Measurements from ENCODE around the gene FBXO42. TPM values are rescaled to one million over a fixed set of nuclear protein-coding genes. Genes with fewer than 3 reads are reported as not detected.

FBXO42 gene
- total RNA-seq, 3 donors from 2014 or later = 20.3 to 28.5 (median 26.7) TPM

GRCh38 chr1:16296643-16297042, 55.6 kb downstream of the FBXO42 start:
- H3K27me3 ChIP-seq = no peaks in the 10 kb centered on the region
- H3K4me3 ChIP-seq = no peak overlapping the region
- no peaks in the 10 kb centered on the region for H3K36me3 ChIP-seq
- no peak for TF ChIP-seq CTCF (IDR thresholded peaks at IDR 0.05)
- no peak for TF ChIP-seq POLR2AphosphoS5 (IDR thresholded peaks at IDR 0.05)
- TF ChIP-seq POLR2A (IDR thresholded peaks at IDR 0.05) = no peak
- no peaks in the 10 kb centered on the region for H3K4me1 ChIP-seq
- no peak for DNase-seq (ENCODE audit: low spot score in 2 of 2)
- no peaks in the 10 kb centered on the region for H3K9me3 ChIP-seq
- no peak overlapping the region for H3K27ac ChIP-seq
- intact Hi-C loops (cut with DNase I; ENCODE audit: low total_unique reads) = no loop called here

GRCh38 chr1:16294219-16295212, 57.8 kb downstream of the FBXO42 start:
- no peak overlapping the region for H3K27ac ChIP-seq
- no peak overlapping the region for H3K4me3 ChIP-seq
- H3K4me1 ChIP-seq = no peaks in the 10 kb centered on the region
- H3K27me3 ChIP-seq = no peaks in the 10 kb centered on the region
- TF ChIP-seq CTCF (IDR thresholded peaks at IDR 0.05) = no peak
- no peak for TF ChIP-seq POLR2AphosphoS5 (IDR thresholded peaks at IDR 0.05)
- no peak for TF ChIP-seq POLR2A (IDR thresholded peaks at IDR 0.05)
- DNase-seq (ENCODE audit: low spot score in 2 of 2) = no peak
- intact Hi-C loops (cut with DNase I; ENCODE audit: low total_unique reads) = no loop called here
- peaks cover 6% of the 10 kb centered on the region for H3K36me3 ChIP-seq
- no peaks in the 10 kb centered on the region for H3K9me3 ChIP-seq

- Histone ChIP-seq H3K27ac (peak overlapping the region in 1 of 2 donors; percentile 23), H3K27me3 (no peaks in the 10 kb centered on the region), H3K36me3 (peaks cover 6% of the 10 kb centered on the region), H3K4me1 (no peaks in the 10 kb centered on the region), H3K4me3 (no peak overlapping the region), H3K9me3 (no peaks in the 10 kb centered on the region)
- DNase-seq (ENCODE audit: low spot score in 2 of 2) = no peak
- TF ChIP-seq CTCF (IDR thresholded peaks at IDR 0.05) (no peak), POLR2AphosphoS5 (IDR thresholded peaks at IDR 0.05) (no peak), POLR2A (IDR thresholded peaks at IDR 0.05) (no peak)
- intact Hi-C loops (cut with DNase I; ENCODE audit: low total_unique reads) = no loop called here
Measured at GRCh38 chr1:16293538-16293937, 58.7 kb downstream of the FBXO42 start.

- no peak for TF ChIP-seq POLR2AphosphoS5 (IDR thresholded peaks at IDR 0.05)
- no peak for TF ChIP-seq CTCF (IDR thresholded peaks at IDR 0.05)
- no peak for TF ChIP-seq POLR2A (IDR thresholded peaks at IDR 0.05)
- intact Hi-C loops (cut with DNase I; ENCODE audit: low total_unique reads) = no loop called here
- H3K27me3 ChIP-seq = no peaks in the 10 kb centered on the region
- H3K27ac ChIP-seq = no peak overlapping the region
- DNase-seq (ENCODE audit: low spot score in 2 of 2) = no peak
- no peaks in the 10 kb centered on the region for H3K4me1 ChIP-seq
- peaks cover 6% of the 10 kb centered on the region for H3K36me3 ChIP-seq
- H3K9me3 ChIP-seq = no peaks in the 10 kb centered on the region
- H3K4me3 ChIP-seq = no peak overlapping the region
Measured at GRCh38 chr1:16292739-16293138, 59.5 kb downstream of the FBXO42 start.

- Histone ChIP-seq H3K36me3 (peaks cover 6% of the 10 kb centered on the region), H3K4me1 (no peaks in the 10 kb centered on the region), H3K9me3 (no peaks in the 10 kb centered on the region), H3K27me3 (no peaks in the 10 kb centered on the region), H3K27ac (no peak overlapping the region), H3K4me3 (no peak overlapping the region)
- no peak for TF ChIP-seq CTCF (IDR thresholded peaks at IDR 0.05)
- DNase-seq (ENCODE audit: low spot score in 2 of 2) = no peak
- intact Hi-C loops (cut with DNase I; ENCODE audit: low total_unique reads) = no loop called here
Measured at GRCh38 chr1:16289959-16290358, 62.3 kb downstream of the FBXO42 start.

Data from breast epithelium (tissue), 4 donors.